Stomach smooth muscle (tissue), 2 donors: ENCODE measurements around the gene KCP.

ENCODE experiments used
- H3K27ac ChIP-seq: one replicate; pipeline ENCODE4 v1.7.0; 2013; ENCODE audit warnings: mild to moderate bottlenecking, low read length, inconsistent platforms
- H3K27me3 ChIP-seq, 2 donors: one replicate each; pipeline ENCODE4 v1.7.0; 2013; ENCODE audit warnings: low read length in 2 of 2; ENCODE audit not compliant: insufficient read depth in 2 of 2, control insufficient read depth in 1 of 2
- H3K36me3 ChIP-seq, 2 donors: one replicate each; pipeline ENCODE4 v1.7.0; 2013; ENCODE audit warnings: low read length in 2 of 2; ENCODE audit not compliant: control insufficient read depth in 2 of 2, insufficient read depth in 2 of 2
- H3K4me1 ChIP-seq: one replicate; pipeline ENCODE4 v1.7.0; 2013; ENCODE audit warnings: low read length; ENCODE audit not compliant: control insufficient read depth, insufficient read depth
- H3K4me3 ChIP-seq, 2 donors: one replicate each; pipeline ENCODE4 v1.7.0; 2013; ENCODE audit warnings: low read length in 2 of 2
- H3K9ac ChIP-seq, 2 donors: one replicate each; pipeline ENCODE4 v1.7.0; 2013; ENCODE audit warnings: low read length in 2 of 2, mild to moderate bottlenecking in 1 of 2
- H3K9me3 ChIP-seq, 2 donors: one replicate each; pipeline ENCODE4 v1.7.0; 2013; ENCODE audit warnings: low read length in 2 of 2; ENCODE audit not compliant: control insufficient read depth in 2 of 2
- donor health status: healthy.
- donor health status: Pancreatic carcinoma.

Gene KCP

GRCh38 chr7:128903621-128904361 lies 6.7 kb downstream of the KCP start:
- Histone ChIP-seq H3K27me3 (peaks cover 3 to 4% of the 10 kb centered on the region in 2 donors), H3K9ac (no peak overlapping the region), H3K4me3 (no peak overlapping the region), H3K36me3 (no peaks in the 10 kb centered on the region), H3K9me3 (no peaks in the 10 kb centered on the region), H3K27ac (no peak overlapping the region), H3K4me1 (no peaks in the 10 kb centered on the region)

- Histone ChIP-seq H3K9ac (no peak overlapping the region), H3K4me3 (no peak overlapping the region), H3K27me3 (peaks cover 3 to 4% of the 10 kb centered on the region in 2 donors), H3K27ac (no peak overlapping the region), H3K36me3 (no peaks in the 10 kb centered on the region), H3K9me3 (no peaks in the 10 kb centered on the region), H3K4me1 (no peaks in the 10 kb centered on the region)
Measured at GRCh38 chr7:128902761-128903585, 7.5 kb downstream of the KCP start.

GRCh38 chr7:128900237-128900636 lies 10.3 kb downstream of the KCP start:
- Histone ChIP-seq H3K4me3 (no peak overlapping the region), H3K9me3 (no peaks in the 10 kb centered on the region), H3K27ac (no peak overlapping the region), H3K36me3 (no peaks in the 10 kb centered on the region), H3K27me3 (no peaks in the 10 kb centered on the region), H3K9ac (no peak overlapping the region), H3K4me1 (no peaks in the 10 kb centered on the region)

- H3K4me1 ChIP-seq, result no peaks in the 10 kb centered on the region
- H3K9ac ChIP-seq, result no peak overlapping the region
- H3K36me3 ChIP-seq, result no peaks in the 10 kb centered on the region
- H3K9me3 ChIP-seq, result no peaks in the 10 kb centered on the region
- H3K4me3 ChIP-seq, result no peak overlapping the region
- no peak overlapping the region for H3K27ac ChIP-seq
- H3K27me3 ChIP-seq, result no peaks in the 10 kb centered on the region
Measured at GRCh38 chr7:128899392-128899791, 11.1 kb downstream of the KCP start.

- Histone ChIP-seq H3K9ac (no peak overlapping the region), H3K4me1 (no peaks in the 10 kb centered on the region), H3K9me3 (no peaks in the 10 kb centered on the region), H3K36me3 (no peaks in the 10 kb centered on the region), H3K27ac (no peak overlapping the region), H3K27me3 (peaks cover 10 to 14% of the 10 kb centered on the region in 2 donors), H3K4me3 (no peak overlapping the region)
Measured at GRCh38 chr7:128895320-128895719, 15.2 kb downstream of the KCP start.

GRCh38 chr7:128894101-128894440 lies 16.4 kb downstream of the KCP start:
- Histone ChIP-seq H3K27ac (no peak overlapping the region), H3K4me1 (no peaks in the 10 kb centered on the region), H3K9me3 (no peaks in the 10 kb centered on the region), H3K9ac (no peak overlapping the region), H3K4me3 (no peak overlapping the region), H3K36me3 (no peaks in the 10 kb centered on the region), H3K27me3 (peaks cover 12 to 18% of the 10 kb centered on the region in 2 donors)

GRCh38 chr7:128893251-128894100 lies 17.0 kb downstream of the KCP start:
- Histone ChIP-seq H3K4me3 (no peak overlapping the region), H3K9me3 (no peaks in the 10 kb centered on the region), H3K36me3 (no peaks in the 10 kb centered on the region), H3K9ac (no peak overlapping the region), H3K27me3 (peaks cover 12 to 18% of the 10 kb centered on the region in 2 donors), H3K4me1 (no peaks in the 10 kb centered on the region), H3K27ac (no peak overlapping the region)

GRCh38 chr7:128892521-128893250 lies 17.8 kb downstream of the KCP start:
- no peak overlapping the region for H3K9ac ChIP-seq

GRCh38 chr7:128891942-128892269 lies 18.6 kb downstream of the KCP start:
- H3K27me3 ChIP-seq, result peaks cover 12 to 22% of the 10 kb centered on the region in 2 donors
- no peaks in the 10 kb centered on the region for H3K9me3 ChIP-seq
- no peaks in the 10 kb centered on the region for H3K36me3 ChIP-seq
- no peak overlapping the region for H3K4me3 ChIP-seq
- no peak overlapping the region for H3K27ac ChIP-seq
- H3K9ac ChIP-seq, result no peak overlapping the region
- H3K4me1 ChIP-seq, result no peaks in the 10 kb centered on the region

More at GRCh38 chr7:128892521-128893250, 17.8 kb downstream of the KCP start:
- Histone ChIP-seq H3K27ac (no peak overlapping the region), H3K9me3 (no peaks in the 10 kb centered on the region), H3K4me3 (no peak overlapping the region), H3K4me1 (no peaks in the 10 kb centered on the region), H3K27me3 (peaks cover 12 to 18% of the 10 kb centered on the region in 2 donors), H3K36me3 (no peaks in the 10 kb centered on the region)
